CD4-positive, alpha-beta memory T cell (primary cell): ENCODE data around the gene BMPER. TPM values are rescaled to one million over a fixed set of nuclear protein-coding genes. Genes with fewer than 3 reads are reported as not detected.

Experiments used
- CTCF ChIA-PET: fragments of 350-600 bp; sonication (Branson Sonifier 250); formaldehyde crosslinking; loops from one replicate; lab custom pipeline; 2021; ENCODE audit warnings: inconsistent platforms; ENCODE audit not compliant: partially characterized antibody; lab: Charles Lee
- POLR2A ChIA-PET: fragments of 350-600 bp; sonication (Branson Sonifier 250); formaldehyde crosslinking; loops from one replicate; lab custom pipeline; 2021; ENCODE audit not compliant: partially characterized antibody; lab: Charles Lee
- DNase-seq, 5 donors: peaks; one replicate each; pipeline versions ENCODE4 v3.0.0 to v3.0.0-alpha.2; 2020 to 2022; ENCODE audit warnings: mixed read lengths in 1 of 5
- H3K27ac ChIP-seq: one replicate; pipeline ENCODE4 v1.7.0; 2013; ENCODE audit warnings: low read depth, low read length
- H3K27me3 ChIP-seq: 2 replicates; pipeline ENCODE4 v1.7.0; 2013; ENCODE audit warnings: mild to moderate bottlenecking, low read length, moderate library complexity; ENCODE audit not compliant: insufficient read depth
- H3K36me3 ChIP-seq: 2 replicates; pipeline ENCODE4 v1.7.0; 2013; ENCODE audit warnings: mild to moderate bottlenecking, low read length, moderate library complexity; ENCODE audit not compliant: insufficient read depth
- H3K4me1 ChIP-seq: 2 replicates; pipeline ENCODE4 v1.7.0; 2013; ENCODE audit warnings: mild to moderate bottlenecking, low read length, moderate library complexity; ENCODE audit not compliant: insufficient read depth
- H3K4me3 ChIP-seq, 2 donors: one replicate each; pipeline ENCODE4 v1.7.0; 2013; ENCODE audit warnings: low read length in 2 of 2, mild to moderate bottlenecking in 1 of 2
- H3K9me3 ChIP-seq, 2 donors: one replicate each; pipeline ENCODE4 v1.7.0; 2013; ENCODE audit warnings: low read length in 2 of 2, control low read depth in 1 of 2; ENCODE audit not compliant: control insufficient read depth in 1 of 2
- H3K27ac Mint-ChIP-seq, 7 donors: one replicate each; pipeline ENCODE4 v1.8.0; 2020 to 2021; ENCODE audit warnings: mixed read lengths in 7 of 7, mild to moderate bottlenecking in 6 of 7, inconsistent platforms in 3 of 7, moderate library complexity in 3 of 7
- H3K27me3 Mint-ChIP-seq, 2 donors: one replicate each; pipeline ENCODE4 v1.8.0; 2020 to 2021; ENCODE audit warnings: mixed read lengths in 2 of 2
- H3K36me3 Mint-ChIP-seq, 2 donors: one replicate each; pipeline ENCODE4 v1.8.0; 2020 to 2021; ENCODE audit warnings: mixed read lengths in 2 of 2, inconsistent platforms in 1 of 2, mild to moderate bottlenecking in 1 of 2
- H3K4me1 Mint-ChIP-seq, 4 donors: one replicate each; pipeline ENCODE4 v1.8.0; 2020 to 2021; ENCODE audit warnings: mixed read lengths in 4 of 4, mild to moderate bottlenecking in 1 of 4
- H3K4me3 Mint-ChIP-seq, 8 donors: one replicate each; pipeline ENCODE4 v1.8.0; 2020 to 2021; ENCODE audit warnings: mixed read lengths in 8 of 8, mild to moderate bottlenecking in 7 of 8, moderate library complexity in 6 of 8, inconsistent platforms in 3 of 8
- H3K9me3 Mint-ChIP-seq, 8 donors: one replicate each; pipeline ENCODE4 v1.8.0; 2020 to 2021; ENCODE audit warnings: mixed read lengths in 8 of 8, mild to moderate bottlenecking in 5 of 8, inconsistent platforms in 3 of 8, moderate library complexity in 1 of 8
- intact Hi-C: fragments of 100-400 bp; cut with micrococcal nuclease; formaldehyde crosslinking; loops from one replicate; pipeline ENCODE4 v1.15.1; 2023
- polyA plus RNA-seq, 2 donors: library from polyadenylated mRNA; unstranded; fragments of 300-500 nt; fragmentation: Illumina TruSeq; gene quantifications; one replicate each; pipeline ENCODE4 v1.2.3, GENCODE V29; 2021
- total RNA-seq, 2 experiments: library from RNA; stranded (reverse); gene quantifications; one replicate each; pipeline ENCODE4 v1.2.3, GENCODE V29; 2021

Gene BMPER
- under 1 TPM in 1 of 2 experiments, not detected in 1; 0.30 TPM for total RNA-seq
- under 1 TPM in 1 of 2 donors, not detected in 1; 0.24 TPM for polyA plus RNA-seq

GRCh38 chr7:33905389-33906032 is at the start of gene BMPER:
TSS of gene BMPER (plus strand) at chr7:33905539. CDS start at chr7:33905614, 75 bp downstream.
- Mint-ChIP-seq H3K4me3 (peak within 1 kb of the TSS in 6 of 8 donors; percentile 37 to 78 (median 54)), H3K36me3 (no peaks in the 10 kb centered on the region), H3K27ac (no peak within 1 kb of the TSS), H3K9me3 (peaks cover 0 to 2% (median 0%) of the 10 kb centered on the region in 8 donors), H3K27me3 (peaks cover 38 to 47% of the 10 kb centered on the region in 2 donors), H3K4me1 (peaks cover 5 to 14% (median 9%) of the 10 kb centered on the region in 4 donors)
- Histone ChIP-seq H3K4me1 (peaks cover 5% of the 10 kb centered on the region), H3K9me3 (no peaks in the 10 kb centered on the region), H3K27me3 (peaks cover 25% of the 10 kb centered on the region), H3K36me3 (no peaks in the 10 kb centered on the region), H3K4me3 (peak within 1 kb of the TSS in 1 of 2 donors; percentile 5), H3K27ac (no peak within 1 kb of the TSS)
- DNase-seq: no peak
- POLR2A ChIA-PET: no interaction called here
- CTCF ChIA-PET: interaction anchor here (0.9 kb wide), 1 partner anchor 12 kb away, joined by 3 read pairs; no protein-coding TSS in a partner anchor
- intact Hi-C loops: no loop called here

DNA sequence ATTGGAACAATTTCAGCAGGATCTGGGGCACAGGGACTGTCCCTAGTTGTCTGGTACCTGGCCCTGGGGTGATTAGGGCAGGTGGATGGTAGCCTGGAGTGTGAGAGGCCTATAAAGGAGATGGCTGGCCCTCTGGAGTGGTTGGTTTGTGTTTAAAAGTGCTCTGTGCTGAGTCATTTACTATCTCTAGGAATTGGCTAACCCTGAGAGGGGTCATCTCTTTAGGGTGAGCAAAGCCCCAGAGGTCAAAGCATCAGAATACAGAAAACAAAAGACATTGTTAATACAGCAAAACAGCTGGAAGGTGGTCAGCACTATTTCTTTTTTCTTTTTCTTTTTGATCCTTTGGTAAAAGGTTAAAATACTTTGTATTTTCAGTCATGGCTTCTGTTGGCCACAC is 43.4 kb upstream of the BMPER start:
- ChIA-PET POLR2A (no interaction called here), CTCF (no interaction called here)

GRCh38 chr7:33862946-33863814 is 42.2 kb upstream of the BMPER start:
- no peak overlapping the region for H3K27ac Mint-ChIP-seq
- POLR2A ChIA-PET: no interaction called here

More for the DNA sequence above, 43.4 kb upstream of the BMPER start:
- no peak overlapping the region for H3K4me3 Mint-ChIP-seq
- no peaks in the 10 kb centered on the region for H3K4me1 Mint-ChIP-seq
- no peaks in the 10 kb centered on the region for H3K9me3 ChIP-seq
- DNase-seq: no peak
- no peaks in the 10 kb centered on the region for H3K27me3 ChIP-seq
- H3K27ac ChIP-seq: no peak overlapping the region
- peaks cover 0 to 3% (median 0%) of the 10 kb centered on the region in 8 donors for H3K9me3 Mint-ChIP-seq
- intact Hi-C loops: no loop called here
- no peak overlapping the region for H3K27ac Mint-ChIP-seq
- peaks cover 3 to 4% of the 10 kb centered on the region in 2 donors for H3K27me3 Mint-ChIP-seq
- H3K36me3 Mint-ChIP-seq: no peaks in the 10 kb centered on the region
- H3K4me1 ChIP-seq: no peaks in the 10 kb centered on the region
- no peaks in the 10 kb centered on the region for H3K36me3 ChIP-seq
- H3K4me3 ChIP-seq: no peak overlapping the region

GRCh38 chr7:33868166-33868565 is 37.2 kb upstream of the BMPER start:
- H3K4me1 ChIP-seq: no peaks in the 10 kb centered on the region
- DNase-seq: no peak
- CTCF ChIA-PET: no interaction called here
- no peaks in the 10 kb centered on the region for H3K9me3 Mint-ChIP-seq
- no peak overlapping the region for H3K27ac ChIP-seq
- intact Hi-C loops: no loop called here
- no peaks in the 10 kb centered on the region for H3K27me3 ChIP-seq
- no peaks in the 10 kb centered on the region for H3K4me1 Mint-ChIP-seq
- no peaks in the 10 kb centered on the region for H3K36me3 ChIP-seq
- no peaks in the 10 kb centered on the region for H3K36me3 Mint-ChIP-seq
- H3K27me3 Mint-ChIP-seq: peaks cover 0 to 1% of the 10 kb centered on the region in 2 donors
- POLR2A ChIA-PET: no interaction called here
- no peak overlapping the region for H3K4me3 ChIP-seq
- no peak overlapping the region for H3K4me3 Mint-ChIP-seq
- no peak overlapping the region for H3K27ac Mint-ChIP-seq
- H3K9me3 ChIP-seq: no peaks in the 10 kb centered on the region

More at GRCh38 chr7:33862946-33863814, 42.2 kb upstream of the BMPER start:
- Mint-ChIP-seq H3K36me3 (no peaks in the 10 kb centered on the region), H3K27me3 (peaks cover 1 to 2% of the 10 kb centered on the region in 2 donors), H3K9me3 (peaks cover 0 to 3% (median 0%) of the 10 kb centered on the region in 8 donors), H3K4me3 (no peak overlapping the region), H3K4me1 (no peaks in the 10 kb centered on the region)
- no peak for DNase-seq
- no peaks in the 10 kb centered on the region for H3K9me3 ChIP-seq
- CTCF ChIA-PET: no interaction called here
- no peaks in the 10 kb centered on the region for H3K36me3 ChIP-seq
- intact Hi-C loops: no loop called here
- no peaks in the 10 kb centered on the region for H3K4me1 ChIP-seq
- H3K27me3 ChIP-seq: no peaks in the 10 kb centered on the region
- no peak overlapping the region for H3K4me3 ChIP-seq
- H3K27ac ChIP-seq: no peak overlapping the region

DNA sequence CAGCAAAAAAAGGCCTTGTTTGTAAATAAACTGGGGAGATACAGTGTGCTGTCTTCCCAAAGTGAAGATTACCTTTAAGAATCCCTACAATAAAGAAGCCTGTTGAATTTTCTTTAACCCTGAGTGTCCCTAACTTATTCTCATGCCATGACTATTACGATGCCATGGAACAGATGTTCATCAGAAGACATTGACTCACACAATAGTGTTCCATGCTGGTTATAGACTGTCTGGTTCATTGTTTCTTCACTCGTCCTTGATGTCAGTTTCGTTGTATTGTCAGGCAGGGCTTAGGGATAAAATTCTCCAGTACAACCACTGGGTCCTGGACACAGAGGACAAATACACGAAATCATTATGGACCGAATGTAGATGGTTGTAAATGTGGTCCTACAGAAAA is 36.2 kb upstream of the BMPER start:
- intact Hi-C loops: no loop called here
- Histone ChIP-seq H3K4me3 (no peak overlapping the region), H3K4me1 (no peaks in the 10 kb centered on the region), H3K9me3 (no peaks in the 10 kb centered on the region), H3K27me3 (no peaks in the 10 kb centered on the region), H3K27ac (no peak overlapping the region), H3K36me3 (no peaks in the 10 kb centered on the region)
- Mint-ChIP-seq H3K9me3 (no peaks in the 10 kb centered on the region), H3K4me3 (no peak overlapping the region), H3K36me3 (no peaks in the 10 kb centered on the region), H3K27me3 (peaks cover 0 to 1% of the 10 kb centered on the region in 2 donors), H3K27ac (no peak overlapping the region), H3K4me1 (no peaks in the 10 kb centered on the region)
- CTCF ChIA-PET: no interaction called here
- no peak for DNase-seq
- POLR2A ChIA-PET: no interaction called here

- Histone ChIP-seq H3K9me3 (no peaks in the 10 kb centered on the region), H3K27me3 (no peaks in the 10 kb centered on the region), H3K27ac (no peak overlapping the region), H3K36me3 (no peaks in the 10 kb centered on the region), H3K4me3 (no peak overlapping the region), H3K4me1 (no peaks in the 10 kb centered on the region)
- no peak for DNase-seq
- peaks cover 0 to 1% of the 10 kb centered on the region in 2 donors for H3K27me3 Mint-ChIP-seq
- H3K4me1 Mint-ChIP-seq: no peaks in the 10 kb centered on the region
- POLR2A ChIA-PET: no interaction called here
- CTCF ChIA-PET: no interaction called here
- no peaks in the 10 kb centered on the region for H3K36me3 Mint-ChIP-seq
- H3K9me3 Mint-ChIP-seq: no peaks in the 10 kb centered on the region
- intact Hi-C loops: no loop called here
- H3K4me3 Mint-ChIP-seq: no peak overlapping the region
- no peak overlapping the region for H3K27ac Mint-ChIP-seq
Measured at GRCh38 chr7:33870120-33870519, 35.2 kb upstream of the BMPER start.

GRCh38 chr7:33872870-33873269 is 32.5 kb upstream of the BMPER start:
- H3K4me1 Mint-ChIP-seq: no peaks in the 10 kb centered on the region
- H3K4me1 ChIP-seq: no peaks in the 10 kb centered on the region
- no peak overlapping the region for H3K4me3 Mint-ChIP-seq
- peaks cover 1% of the 10 kb centered on the region in 2 donors for H3K27me3 Mint-ChIP-seq
- no peaks in the 10 kb centered on the region for H3K27me3 ChIP-seq
- no peaks in the 10 kb centered on the region for H3K36me3 Mint-ChIP-seq
- POLR2A ChIA-PET: no interaction called here
- no peaks in the 10 kb centered on the region for H3K9me3 Mint-ChIP-seq
- CTCF ChIA-PET: no interaction called here
- no peaks in the 10 kb centered on the region for H3K9me3 ChIP-seq
- no peak overlapping the region for H3K4me3 ChIP-seq
- H3K27ac ChIP-seq: no peak overlapping the region
- no peaks in the 10 kb centered on the region for H3K36me3 ChIP-seq
- no peak overlapping the region for H3K27ac Mint-ChIP-seq
- DNase-seq: no peak
- intact Hi-C loops: no loop called here
